GM12878 (cell line): ENCODE results near the gene TDP2. TPM values are rescaled to one million over a fixed set of nuclear protein-coding genes. Genes with fewer than 3 reads are reported as not detected.

Experiments
- ATAC-seq: fragments of 200-7000 bp; cut with Tn5 transposase; 3 replicates; pipeline ENCODE4 v1.9.1; 2020; ENCODE audit warnings: mild to moderate bottlenecking, moderate library complexity
- BruUV-seq: library from RNA; stranded (reverse); fragments of 400-500 nt; replicated peaks from 2 replicates; lab custom pipeline; 2021; lab: Mats Ljungman, UMichigan
- CTCF ChIA-PET: fragments of 300-600 bp; sonication (Branson Sonifier 250); formaldehyde crosslinking; extraction: SDS; loops from one replicate; lab custom pipeline; 2021; ENCODE audit warnings: inconsistent platforms; lab: Yijun Ruan, JAX
- POLR2A ChIA-PET: fragments of 350-600 bp; formaldehyde crosslinking; extraction: SDS; loops from one replicate; lab custom pipeline; 2021; ENCODE audit warnings: inconsistent platforms; lab: Charles Lee
- RAD21 ChIA-PET: fragments of 300-600 bp; sonication (Branson Sonifier 250); formaldehyde crosslinking; loops from one replicate; lab custom pipeline; 2023; ENCODE audit warnings: antibody characterized with exemption; ENCODE audit not compliant: unreplicated experiment; lab: Charles Lee
- SMC1A ChIA-PET: fragments of 300-600 bp; sonication (Branson Sonifier 250); formaldehyde crosslinking; loops from one replicate; lab custom pipeline; 2023; ENCODE audit not compliant: unreplicated experiment, uncharacterized antibody; lab: Charles Lee
- DNase-seq: peaks from one replicate; pipeline ENCODE4 v3.0.0-alpha.2; 2011; ENCODE audit warnings: low read depth, low spot score
- FAIRE-seq: peaks from 3 replicates; lab custom pipeline; 2011; peaks lifted over from hg19 to GRCh38; lab: Jason Lieb, UNC
- H2AFZ ChIP-seq: 2 replicates; pipeline ENCODE4 v1.6.0; 2011; ENCODE audit warnings: low read depth, low read length, control low read depth; ENCODE audit not compliant: control insufficient read depth
- H3K27ac ChIP-seq: 2 replicates; pipeline ENCODE4 v1.5.1; 2011; ENCODE audit warnings: control low read depth; ENCODE audit not compliant: control insufficient read depth, insufficient read depth
- H3K27me3 ChIP-seq, 2 experiments: replicated peaks in 1 of 2; 2 replicates each; pipeline versions ENCODE4 v1.6.0 to v1.6.1; 2011; ENCODE audit warnings: low read length in 1 of 2; ENCODE audit not compliant: control insufficient read depth in 2 of 2, insufficient read depth in 2 of 2
- H3K36me3 ChIP-seq, 2 experiments: 2 replicates each; pipeline ENCODE4 v1.5.1; 2011; ENCODE audit warnings: low read length in 1 of 2; ENCODE audit not compliant: control insufficient read depth in 2 of 2, insufficient read depth in 2 of 2
- H3K4me1 ChIP-seq: 2 replicates; pipeline ENCODE4 v1.6.1; 2011; ENCODE audit warnings: mild to moderate bottlenecking, low read length, moderate library complexity, mixed read lengths; ENCODE audit not compliant: control insufficient read depth, insufficient read depth
- H3K4me2 ChIP-seq: 2 replicates; pipeline ENCODE4 v1.6.0; 2011; ENCODE audit warnings: control low read depth; ENCODE audit not compliant: control insufficient read depth, insufficient read depth
- H3K4me3 ChIP-seq: fragments of 200-600 bp; sonication (generic); 2 replicates; pipeline ENCODE4 v1.5.1; 2016
- H3K79me2 ChIP-seq: 2 replicates; pipeline ENCODE4 v1.6.0; 2011; ENCODE audit warnings: low read length; ENCODE audit not compliant: control insufficient read depth, insufficient read depth
- H3K9ac ChIP-seq: 2 replicates; pipeline ENCODE4 v1.8.0; 2011; ENCODE audit warnings: low read length, control low read depth, mixed read lengths; ENCODE audit not compliant: control insufficient read depth, insufficient read depth
- H3K9me3 ChIP-seq: replicated peaks from 3 replicates; pipeline ENCODE4 v1.5.1; 2011; ENCODE audit warnings: mild to moderate bottlenecking, low read length; ENCODE audit not compliant: control insufficient read depth, insufficient read depth
- H4K20me1 ChIP-seq: 2 replicates; pipeline ENCODE4 v1.6.0; 2011; ENCODE audit not compliant: control insufficient read depth, insufficient read depth
- BACH1 ChIP-seq: fragments of 450-650 bp; IDR thresholded peaks from 2 replicates; pipeline ENCODE4 v1.6.1; 2017; ENCODE audit warnings: mild to moderate bottlenecking, borderline replicate concordance
- CBFB ChIP-seq: IDR thresholded peaks from 2 replicates; pipeline ENCODE4 v1.6.1; 2016; ENCODE audit warnings: antibody characterized with exemption, low read depth
- CBX3 ChIP-seq: fragments of 200-600 bp; sonication (generic); IDR thresholded peaks from 2 replicates; pipeline ENCODE4 v1.6.1; 2016; ENCODE audit warnings: low read depth, borderline replicate concordance
- CBX5 ChIP-seq: sonication (generic); IDR thresholded peaks from 2 replicates; pipeline ENCODE4 v1.6.1; 2016; ENCODE audit warnings: low read depth, moderate library complexity, mild to moderate bottlenecking, inconsistent platforms
- E4F1 ChIP-seq: fragments of 450-650 bp; IDR thresholded peaks from 2 replicates; pipeline ENCODE4 v1.6.1; 2018; ENCODE audit warnings: borderline replicate concordance, mild to moderate bottlenecking; ENCODE audit not compliant: partially characterized antibody
- HDAC6 ChIP-seq: fragments of 200-600 bp; sonication (generic); IDR thresholded peaks from one replicate; pipeline ENCODE4 v1.8.0; 2017; ENCODE audit warnings: antibody characterized with exemption; ENCODE audit not compliant: unreplicated experiment
- JUNB ChIP-seq: IDR thresholded peaks from 2 replicates; pipeline ENCODE4 v1.6.1; 2016; ENCODE audit warnings: antibody characterized with exemption, mild to moderate bottlenecking
- NFYB ChIP-seq: IDR thresholded peaks from 2 replicates; pipeline ENCODE4 v1.6.1; 2011; ENCODE audit warnings: low read depth, mild to moderate bottlenecking, low read length, improper control_type of control experiment, moderate library complexity; ENCODE audit not compliant: insufficient read depth
- NR2F1 ChIP-seq: fragments of 450-650 bp; conservative IDR thresholded peaks from 2 replicates; pipeline ENCODE4 v1.6.1; 2017; ENCODE audit warnings: mild to moderate bottlenecking
- SMARCA5 ChIP-seq: fragments of 450-650 bp; IDR thresholded peaks from 2 replicates; pipeline ENCODE4 v1.6.1; 2017; ENCODE audit warnings: mild to moderate bottlenecking
- TCF7 ChIP-seq: IDR thresholded peaks from 2 replicates; pipeline ENCODE4 v1.6.1; 2014; ENCODE audit warnings: antibody characterized with exemption, borderline replicate concordance
- WRNIP1 ChIP-seq: IDR thresholded peaks from 2 replicates; pipeline ENCODE4 v1.6.1; 2011; ENCODE audit warnings: low read depth, low read length, improper control_type of control experiment, borderline replicate concordance
- YY1 ChIP-seq: IDR thresholded peaks from 2 replicates; pipeline ENCODE4 v1.6.1; 2011; ENCODE audit warnings: low read depth, mild to moderate bottlenecking, low read length
- WGBS: methylation state at CpG from one replicate; pipeline ENCODE4 v1.1.6; 2016; ENCODE audit warnings: low lambda C conversion rate; ENCODE audit not compliant: insufficient replicate concordance, insufficient coverage; ENCODE audit errors: missing lambda C conversion rate; 5-methylcytosine and 5-hydroxymethylcytosine counted together
- in situ Hi-C: fragments of 300-500 bp; cut with MboI; formaldehyde crosslinking; loops from 9 replicates; pipeline ENCODE4 v1.14.3; 2018; ENCODE audit warnings: mixed read lengths
- intact Hi-C: fragments of 100-400 bp; cut with micrococcal nuclease; formaldehyde crosslinking; loops from one replicate; pipeline ENCODE4 v1.14.2; 2022; ENCODE audit not compliant: unreplicated experiment
- polyA plus RNA-seq, 11 experiments: library from polyadenylated mRNA; depleted of rRNA in 4 of 11; unstranded in 6 of 11; stranded (reverse) in 5 of 11; fragments of >200 nt; fragmentation: Nextera tagmentation in 4 of 11; fragmentation: Illumina TruSeq in 1 of 11; extraction: Ambion mirVana in 4 of 11; extraction: Trizol in 1 of 11; gene quantifications; 1 replicate in 1 of 11; 2 replicates in 10 of 11; pipeline versions ENCODE4 v1.2.1 to v1.2.3, GENCODE V29; 2011 to 2016; ENCODE audit warnings: inconsistent platforms in 2 of 11, missing spikeins in 2 of 11, low read depth in 1 of 11
- total RNA-seq, 4 experiments: library from RNA; depleted of rRNA in 3 of 4; stranded (reverse); fragments of >200 nt in 3 of 4; fragmentation: Illumina TruSeq in 1 of 4; extraction: Trizol in 1 of 4; gene quantifications; 2 replicates each; pipeline versions ENCODE4 v1.2.1 to v1.2.3, GENCODE V29; 2013 to 2021
- TF ChIP-seq, protein P1 (sequence below): fragments of 450-650 bp; IDR thresholded peaks from 2 replicates; pipeline ENCODE4 v1.6.1; 2017; ENCODE audit warnings: antibody characterized with exemption, mild to moderate bottlenecking, moderate library complexity
- TF ChIP-seq, protein P2 (sequence below): IDR thresholded peaks from 2 replicates; pipeline ENCODE4 v1.6.1; 2011; ENCODE audit warnings: mild to moderate bottlenecking, low read depth, low read length, moderate library complexity; ENCODE audit not compliant: insufficient replicate concordance

Gene TDP2
- total and polyA plus RNA-seq, 10 of the 15 experiments (the other 5 are each of a cell fraction or from before 2014, with no cell fraction given), result 24.4 to 53.3 (median 38.8) TPM

DNA sequence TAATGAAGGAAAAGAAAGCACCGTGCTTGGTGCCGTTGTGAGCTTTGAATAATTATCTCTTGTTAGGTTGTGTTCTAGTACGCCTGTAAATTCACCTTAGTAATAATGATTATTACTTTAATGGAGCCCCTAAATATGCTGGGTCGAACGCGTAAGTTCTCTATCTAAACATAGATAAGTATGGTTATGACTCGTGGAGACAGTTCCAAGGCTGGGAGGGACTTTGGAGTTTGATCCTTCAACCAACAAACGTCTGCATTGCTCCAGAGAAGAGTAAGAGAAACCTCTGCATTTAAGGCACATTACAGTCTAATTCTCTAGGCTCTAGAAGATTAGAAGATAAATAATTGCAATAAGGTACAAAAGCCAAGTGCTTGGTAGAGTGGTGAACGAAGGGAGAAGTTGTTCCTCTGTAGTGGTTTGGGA is 692 bp upstream of the TDP2 start:
- Histone ChIP-seq H3K4me1 (peaks cover 10% of the 10 kb centered on the region), H3K79me2 (peaks cover 39% of the 10 kb centered on the region), H2AFZ (peak overlapping the region; percentile 98), H3K27ac (peak overlapping the region; percentile 89), H3K27me3 (no peaks in the 10 kb centered on the region), H3K36me3 (peaks cover 0 to 12% of the 10 kb centered on the region in 2 experiments; a peak in 2 of 4 replicates), H3K4me3 (peak overlapping the region; percentile 94), H3K4me2 (peak overlapping the region; percentile 90), H3K9me3 (peaks cover 1% of the 10 kb centered on the region; the same call in 1 of the 3 replicates), H4K20me1 (no peaks in the 10 kb centered on the region), H3K9ac (peak overlapping the region; percentile 89)
- WGBS, result 11% methylated on average over 9 of the region's 9 CpGs
- ChIA-PET RAD21 (interaction anchor here (1.0 to 1.1 kb wide), 2 partner anchors 22 to 143 kb away, joined by 3 to 4 read pairs; no protein-coding TSS in a partner anchor), CTCF (interaction anchor here (0.8 to 1.6 kb wide), 6 partner anchors 54 to 172 kb away, joined by 3 to 6 read pairs (median 4); partner anchors contain the start of gene ALDH5A1), POLR2A (interaction anchor here (0.6 to 1.6 kb wide), 5 partner anchors 41 to 172 kb away, joined by 3 to 6 read pairs (median 3); partner anchors contain the start of gene ALDH5A1), SMC1A (interaction anchor here (0.9 to 1.2 kb wide), 5 partner anchors 22 to 142 kb away, joined by 3 to 4 read pairs (median 3); partner anchors contain the start of gene KIAA0319)
- in situ Hi-C loops, result no loop called here
- BruUV-seq, result no TSS peak
- intact Hi-C loops, result loop anchor here (2.0 kb wide), 1 partner anchor 53 kb away; no protein-coding TSS in a partner anchor
- no peak for FAIRE-seq
- TF ChIP-seq, protein P1, sequence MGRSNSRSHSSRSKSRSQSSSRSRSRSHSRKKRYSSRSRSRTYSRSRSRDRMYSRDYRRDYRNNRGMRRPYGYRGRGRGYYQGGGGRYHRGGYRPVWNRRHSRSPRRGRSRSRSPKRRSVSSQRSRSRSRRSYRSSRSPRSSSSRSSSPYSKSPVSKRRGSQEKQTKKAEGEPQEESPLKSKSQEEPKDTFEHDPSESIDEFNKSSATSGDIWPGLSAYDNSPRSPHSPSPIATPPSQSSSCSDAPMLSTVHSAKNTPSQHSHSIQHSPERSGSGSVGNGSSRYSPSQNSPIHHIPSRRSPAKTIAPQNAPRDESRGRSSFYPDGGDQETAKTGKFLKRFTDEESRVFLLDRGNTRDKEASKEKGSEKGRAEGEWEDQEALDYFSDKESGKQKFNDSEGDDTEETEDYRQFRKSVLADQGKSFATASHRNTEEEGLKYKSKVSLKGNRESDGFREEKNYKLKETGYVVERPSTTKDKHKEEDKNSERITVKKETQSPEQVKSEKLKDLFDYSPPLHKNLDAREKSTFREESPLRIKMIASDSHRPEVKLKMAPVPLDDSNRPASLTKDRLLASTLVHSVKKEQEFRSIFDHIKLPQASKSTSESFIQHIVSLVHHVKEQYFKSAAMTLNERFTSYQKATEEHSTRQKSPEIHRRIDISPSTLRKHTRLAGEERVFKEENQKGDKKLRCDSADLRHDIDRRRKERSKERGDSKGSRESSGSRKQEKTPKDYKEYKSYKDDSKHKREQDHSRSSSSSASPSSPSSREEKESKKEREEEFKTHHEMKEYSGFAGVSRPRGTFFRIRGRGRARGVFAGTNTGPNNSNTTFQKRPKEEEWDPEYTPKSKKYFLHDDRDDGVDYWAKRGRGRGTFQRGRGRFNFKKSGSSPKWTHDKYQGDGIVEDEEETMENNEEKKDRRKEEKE, result no peak
- TF ChIP-seq, protein P2, sequence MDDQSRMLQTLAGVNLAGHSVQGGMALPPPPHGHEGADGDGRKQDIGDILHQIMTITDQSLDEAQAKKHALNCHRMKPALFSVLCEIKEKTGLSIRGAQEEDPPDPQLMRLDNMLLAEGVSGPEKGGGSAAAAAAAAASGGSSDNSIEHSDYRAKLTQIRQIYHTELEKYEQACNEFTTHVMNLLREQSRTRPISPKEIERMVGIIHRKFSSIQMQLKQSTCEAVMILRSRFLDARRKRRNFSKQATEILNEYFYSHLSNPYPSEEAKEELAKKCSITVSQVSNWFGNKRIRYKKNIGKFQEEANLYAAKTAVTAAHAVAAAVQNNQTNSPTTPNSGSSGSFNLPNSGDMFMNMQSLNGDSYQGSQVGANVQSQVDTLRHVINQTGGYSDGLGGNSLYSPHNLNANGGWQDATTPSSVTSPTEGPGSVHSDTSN, result no peak
- TF ChIP-seq CBFB (no peak), BACH1 (no peak), WRNIP1 (no peak), NFYB (no peak), YY1 (no peak), HDAC6 (peak; percentile 13), SMARCA5 (no peak), TCF7 (no peak), NR2F1 (no peak), CBX3 (no peak), E4F1 (no peak), CBX5 (0 out of 2 replicates have a peak, but pooled peaks have one; percentile 0), JUNB (peak; percentile 46)
- ATAC-seq, result peak; percentile 3
- DNase-seq, result no peak
